Stimulated activated CD4-positive, alpha-beta T cell treated with anti-CD3 and anti-CD28 coated beads, Interleukin-1b, Interleukin-23, amount 100 ng/mL, for 4 hours (primary cell): ENCODE measurements around the gene SLC6A8.
"Not testable (repeated sequence)": the region's sequence is repeated elsewhere in the genome, so short reads cannot be mapped to it uniquely, and the experiment has no call there.

Source experiments
- DNase-seq, 2 donors: peaks; one replicate each; pipeline ENCODE4 v3.0.0-alpha.2; 2020; ENCODE audit warnings: low read depth in 2 of 2

Gene SLC6A8

GRCh38 chrX:153671589-153672530 lies 15.9 kb upstream of the SLC6A8 start:
- no peak for DNase-seq

GRCh38 chrX:153672531-153673427 lies 14.9 kb upstream of the SLC6A8 start:
- DNase-seq: no peak

DNA sequence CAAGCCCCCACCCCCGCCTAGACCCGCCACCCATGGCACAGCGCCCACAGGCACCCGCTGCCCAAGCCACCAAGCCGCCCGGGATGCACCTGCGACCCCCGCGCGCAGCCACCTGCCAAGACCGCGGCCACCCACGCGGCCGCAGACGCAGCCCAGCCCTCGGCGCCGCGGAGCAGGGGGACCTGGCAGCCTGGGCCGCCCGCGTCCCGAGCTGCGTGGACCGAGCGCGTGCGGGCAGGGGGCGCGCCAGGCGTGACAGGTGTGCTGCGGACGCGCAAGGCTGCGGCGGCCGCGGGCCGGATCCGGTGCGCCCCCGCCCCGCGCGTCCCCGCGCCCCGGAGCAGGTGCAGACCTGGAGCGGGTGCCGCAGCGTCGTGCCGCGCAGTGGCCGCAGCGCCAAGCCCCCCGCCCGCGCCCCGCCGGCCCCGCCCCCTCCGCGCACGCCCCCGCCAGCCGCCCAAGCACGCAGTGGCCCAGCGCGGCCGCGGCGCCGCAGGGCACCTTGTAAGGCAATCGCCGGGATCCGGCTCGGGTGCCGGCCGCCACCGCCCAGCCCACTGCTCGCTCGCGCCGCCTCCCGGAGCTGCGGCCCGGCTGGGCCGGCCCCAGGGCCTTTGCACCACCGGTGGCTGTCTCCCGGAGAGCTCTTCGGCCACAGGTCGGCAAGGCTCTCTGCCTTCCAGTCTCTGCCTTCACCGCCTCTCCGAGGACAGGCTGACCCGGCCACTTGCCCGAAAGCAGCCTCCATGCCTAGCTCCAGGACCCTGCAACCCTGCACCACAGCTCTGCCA lies 14.1 kb upstream of the SLC6A8 start, which contains the start of gene PNCK:
TSS of gene PNCK (minus strand) at position 386 of the 791 bp plus-strand sequence. CDS start 737 bp downstream, outside the sequence.
- no peak for DNase-seq

DNA sequence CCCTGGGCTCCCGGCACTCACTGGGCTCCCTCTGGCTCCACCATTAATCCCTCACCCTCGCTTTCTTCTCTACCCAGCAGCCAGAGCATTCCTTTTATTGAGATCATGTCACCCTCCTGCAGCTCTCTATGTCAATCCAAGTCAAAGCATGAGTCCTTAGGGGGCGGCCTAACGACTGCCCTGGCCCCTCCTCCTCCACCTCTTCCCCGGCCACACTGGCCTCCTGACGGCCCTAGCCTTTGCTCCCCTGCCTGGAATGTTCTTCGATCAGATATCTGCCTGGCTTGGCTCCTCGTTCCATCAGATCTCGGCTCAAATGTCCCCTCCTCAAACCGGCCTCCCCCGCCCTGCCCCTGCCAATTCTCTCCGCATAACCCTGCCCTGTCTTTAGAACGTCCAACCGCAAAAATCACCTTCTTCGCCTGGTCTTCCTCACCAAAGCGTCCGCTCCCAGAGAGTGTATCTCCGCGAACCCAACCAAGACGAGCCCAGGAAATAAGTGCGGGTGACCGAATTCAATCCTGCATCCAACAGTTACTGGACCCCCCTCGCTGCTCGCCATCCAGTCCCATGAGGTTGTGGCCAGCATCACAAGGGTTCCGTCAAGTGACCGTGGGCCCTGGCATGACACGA lies 13.4 kb upstream of the SLC6A8 start:
- no peak for DNase-seq

DNA sequence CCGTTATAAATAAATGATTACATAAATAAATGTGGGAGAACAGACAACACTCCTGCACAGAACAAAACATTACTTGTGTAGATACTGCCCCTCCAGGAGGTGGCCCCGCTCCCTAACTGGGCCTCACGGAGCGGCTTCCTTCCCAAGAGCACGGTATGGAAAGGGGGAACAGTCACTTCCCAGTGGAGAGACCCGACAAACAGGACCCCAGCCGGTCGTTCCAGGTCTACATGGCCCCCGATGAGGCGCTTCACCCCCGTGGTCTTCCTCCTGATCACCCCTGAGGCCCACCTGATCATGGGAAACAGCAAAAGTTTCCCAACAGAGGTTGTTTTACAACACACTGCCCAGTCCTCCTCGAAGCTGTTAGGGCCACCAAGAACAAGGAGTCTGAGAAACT lies 6.6 kb upstream of the SLC6A8 start:
- DNase-seq: no peak

DNA sequence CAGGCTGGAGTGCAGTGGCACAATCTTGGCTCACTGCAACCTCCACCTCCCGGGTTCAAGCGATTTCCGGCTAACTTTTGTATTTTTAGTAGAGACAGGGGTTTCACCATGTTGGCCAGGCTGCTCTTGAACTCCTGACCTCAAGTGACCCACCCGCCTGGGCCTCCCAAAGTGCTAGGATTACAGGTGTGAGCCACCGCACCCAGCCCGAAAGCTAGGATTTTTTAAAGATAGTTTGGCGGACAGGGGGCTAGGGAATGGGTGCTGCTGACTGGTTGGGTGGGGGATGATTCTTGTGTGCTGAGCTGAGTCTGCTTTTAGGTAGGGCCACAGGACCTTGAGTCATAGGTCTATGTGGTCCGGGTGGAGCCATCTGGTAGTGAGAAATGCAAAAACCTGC lies 4.2 kb upstream of the SLC6A8 start:
- DNase-seq: not testable (repeated sequence)

- DNase-seq: no peak
These were observed 3.1 kb upstream of the SLC6A8 start for GRCh38 chrX:153684467-153685155.

GRCh38 chrX:153685156-153685536 lies 2.6 kb upstream of the SLC6A8 start:
- no peak for DNase-seq

DNA sequence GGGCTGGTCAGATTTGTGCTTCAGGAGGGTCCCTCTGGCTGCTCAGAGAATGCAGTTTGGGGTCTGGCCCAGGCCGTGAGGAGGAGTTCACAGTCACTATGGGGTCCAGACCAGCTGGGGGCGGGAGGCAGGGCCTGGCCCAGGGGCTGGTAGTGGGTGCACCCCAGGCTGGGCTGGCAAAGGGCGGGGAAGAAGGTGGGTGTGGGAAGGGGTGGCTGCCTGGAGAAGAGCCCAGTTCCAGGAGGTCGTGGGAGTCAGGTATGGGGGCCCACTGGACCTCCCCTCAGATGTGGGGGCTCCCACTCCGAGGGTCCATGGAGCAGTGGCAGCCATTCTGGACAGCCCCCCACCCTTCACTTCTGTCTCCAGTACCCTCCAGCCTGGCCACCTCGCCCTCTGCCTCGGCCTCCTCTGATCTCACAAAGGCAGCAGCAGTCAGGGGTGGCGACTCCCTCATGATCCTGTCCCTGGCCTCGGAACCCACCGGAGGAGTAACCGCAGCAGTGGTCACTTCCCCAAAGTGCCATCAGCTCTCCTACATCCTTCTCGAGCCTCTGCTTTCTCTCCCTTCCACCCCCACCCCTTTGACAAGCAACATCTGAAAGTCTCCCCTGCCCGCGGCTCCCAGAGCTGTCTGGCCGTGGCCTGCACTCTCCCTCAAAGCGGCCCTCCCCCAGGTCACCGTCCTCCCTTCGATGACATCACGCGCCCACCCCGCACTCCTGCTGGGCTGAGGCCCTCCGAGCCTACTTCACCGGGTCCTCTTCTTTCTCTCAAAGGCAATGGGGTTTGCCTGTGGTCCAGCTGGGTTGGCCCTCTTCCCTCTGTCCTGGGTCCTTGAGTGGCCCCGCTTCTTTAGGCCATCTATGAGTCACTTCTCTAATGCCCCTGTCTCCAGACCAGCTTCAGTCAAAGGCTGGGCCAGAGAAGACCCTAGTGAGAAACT lies 1.7 kb upstream of the SLC6A8 start:
- no peak for DNase-seq

GRCh38 chrX:153686711-153687110 lies 1.0 kb upstream of the SLC6A8 start:
- DNase-seq: no peak

DNA sequence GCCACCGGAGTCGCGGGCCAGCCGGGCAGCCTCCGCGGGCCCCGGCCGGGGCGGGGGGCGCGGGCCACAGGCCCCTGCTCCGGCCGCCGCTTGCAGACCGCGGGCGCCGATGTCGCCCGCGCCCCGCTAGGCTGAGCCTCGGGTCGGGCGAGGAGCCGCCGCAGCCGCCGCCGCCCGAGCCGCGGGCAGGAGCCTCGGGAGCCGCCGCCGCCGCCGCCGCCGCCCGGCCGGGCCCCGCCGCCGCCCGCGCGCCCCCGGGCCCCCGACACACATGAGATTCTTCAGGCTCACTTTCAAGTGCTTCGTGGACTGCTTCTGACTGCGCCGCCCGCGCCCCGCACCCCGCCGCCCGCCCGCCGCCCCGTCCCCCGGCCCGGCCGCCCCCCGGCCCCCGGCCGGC lies 345 bp downstream of the SLC6A8 start:
- no peak for DNase-seq

- DNase-seq: no peak
These were observed 780 bp downstream of the SLC6A8 start for GRCh38 chrX:153688506-153688905.

DNA sequence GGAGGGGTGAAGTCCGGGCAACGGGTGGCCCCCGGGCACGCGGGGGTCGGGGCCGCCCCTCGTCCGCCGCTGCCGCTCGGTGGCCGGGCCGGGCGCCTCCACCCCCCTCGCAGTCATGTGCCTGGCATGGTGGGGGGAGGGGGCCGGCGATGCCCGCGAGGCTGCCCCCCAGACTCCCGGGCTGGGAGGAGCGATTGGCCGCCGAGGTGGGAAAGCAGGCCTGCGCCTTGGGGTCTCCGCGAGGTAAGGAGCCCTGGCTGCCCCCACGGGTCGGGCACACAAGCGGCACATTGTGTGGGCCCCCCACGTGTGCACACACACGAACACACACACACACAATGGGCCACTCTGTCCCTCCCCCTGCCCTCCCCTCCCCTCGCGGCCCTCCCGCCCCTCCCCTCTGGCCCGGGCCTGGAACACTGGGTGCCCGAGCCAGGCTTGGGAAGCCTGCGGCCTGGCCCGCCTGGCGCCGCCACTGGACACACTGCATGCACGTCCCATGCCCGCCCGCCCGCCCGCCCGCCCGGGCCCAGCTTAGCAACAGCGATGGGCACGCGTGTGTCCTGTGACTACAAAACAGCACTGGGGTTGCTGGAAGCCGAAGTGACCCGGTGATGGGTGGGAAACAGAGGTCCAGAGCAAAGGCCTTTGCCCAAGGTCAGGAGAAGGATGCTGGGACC lies 1.3 kb downstream of the SLC6A8 start:
- no peak for DNase-seq

GRCh38 chrX:153689654-153690465 lies 2.1 kb downstream of the SLC6A8 start:
- DNase-seq: no peak

DNA sequence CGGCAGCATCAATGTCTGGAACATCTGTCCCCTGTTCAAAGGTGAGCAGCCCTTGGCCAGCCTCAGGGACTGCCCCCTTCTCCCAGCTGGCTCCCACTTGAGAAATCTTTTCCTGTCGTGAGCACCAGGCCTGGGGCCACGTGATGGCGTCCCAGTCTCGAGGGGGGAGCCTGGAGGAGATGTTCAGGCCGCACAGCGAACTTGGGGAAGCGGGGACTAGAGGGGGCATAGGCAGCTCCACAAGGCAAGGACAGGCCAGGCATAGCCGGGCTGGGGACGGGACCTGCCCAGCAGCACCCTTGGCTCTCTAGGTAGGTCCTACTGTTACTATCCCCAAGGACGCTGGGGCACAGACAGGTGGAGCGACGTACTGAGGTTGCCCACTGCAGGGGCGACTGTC lies 2.7 kb downstream of the SLC6A8 start:
- no peak for DNase-seq

- DNase-seq: not testable (repeated sequence)
These were observed 3.5 kb downstream of the SLC6A8 start for GRCh38 chrX:153691032-153691827.

DNA sequence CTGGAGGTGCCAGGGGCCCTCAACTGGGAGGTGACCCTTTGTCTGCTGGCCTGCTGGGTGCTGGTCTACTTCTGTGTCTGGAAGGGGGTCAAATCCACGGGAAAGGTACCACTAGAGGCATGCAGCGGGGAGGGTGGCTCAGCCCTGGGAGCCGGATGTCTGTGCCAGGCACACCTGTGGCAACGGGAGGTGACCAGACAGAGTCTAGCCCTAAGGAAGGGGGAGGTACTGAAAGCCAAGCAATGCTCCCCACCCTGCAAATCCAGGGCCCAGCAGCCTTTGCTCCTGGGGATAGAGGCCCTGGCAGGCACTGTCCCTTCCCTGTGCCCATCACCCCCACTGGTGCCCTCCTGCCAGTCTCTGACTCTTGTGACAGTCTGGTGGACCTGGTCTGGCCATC lies 4.3 kb downstream of the SLC6A8 start:
- DNase-seq: no peak
